OCI-LY7 (cell line): ENCODE measurements around the gene NOTCH2. TPM values are rescaled to one million over a fixed set of nuclear protein-coding genes. Genes with fewer than 3 reads are reported as not detected.

ENCODE experiments used
- BruUV-seq: library from RNA; stranded (reverse); fragments of 400-500 nt; replicated peaks from 2 replicates; lab custom pipeline; 2021; lab: Mats Ljungman, UMichigan
- CTCF ChIA-PET: fragments of 300-600 bp; sonication (Branson Sonifier 250); formaldehyde crosslinking; loops from one replicate; lab custom pipeline; 2022; ENCODE audit warnings: antibody characterized with exemption; ENCODE audit not compliant: unreplicated experiment; lab: Charles Lee
- POLR2A ChIA-PET: fragments of 300-600 bp; sonication (Branson Sonifier 250); formaldehyde crosslinking; loops from one replicate; lab custom pipeline; 2022; ENCODE audit warnings: antibody characterized with exemption; lab: Charles Lee
- DNase-seq: peaks from one replicate; pipeline ENCODE4 v3.0.0-alpha.2; 2015; ENCODE audit warnings: low spot score
- H2AFZ ChIP-seq: fragments of 200-600 bp; sonication (generic), shearing (Covaris generic); 2 replicates; pipeline ENCODE4 v1.6.1; 2014; ENCODE audit warnings: mild to moderate bottlenecking, antibody characterized with exemption, low read length, moderate library complexity
- H3K27ac ChIP-seq: fragments of 200-600 bp; sonication (generic); 2 replicates; pipeline ENCODE4 v1.5.1; 2014; ENCODE audit warnings: mixed run types, low read depth, mild to moderate bottlenecking, moderate library complexity, low read length, inconsistent platforms; ENCODE audit not compliant: poor library complexity, severe bottlenecking
- H3K36me3 ChIP-seq: fragments of 200-600 bp; sonication (generic); 2 replicates; pipeline ENCODE4 v1.6.1; 2014; ENCODE audit warnings: mild to moderate bottlenecking, antibody characterized with exemption, low read length, moderate library complexity, mixed read lengths; ENCODE audit not compliant: insufficient read depth
- H3K4me1 ChIP-seq: fragments of 200-600 bp; sonication (generic); 2 replicates; pipeline ENCODE4 v1.5.1; 2014; ENCODE audit warnings: mild to moderate bottlenecking, low read length; ENCODE audit not compliant: insufficient read depth, poor library complexity, severe bottlenecking
- H3K4me2 ChIP-seq: fragments of 200-600 bp; sonication (generic); 2 replicates; pipeline ENCODE4 v1.6.1; 2014; ENCODE audit warnings: mild to moderate bottlenecking, low read length
- H3K4me3 ChIP-seq: fragments of 200-600 bp; sonication (generic); 2 replicates; pipeline ENCODE4 v1.5.1; 2014; ENCODE audit warnings: mild to moderate bottlenecking, low read depth, low read length; ENCODE audit not compliant: poor library complexity, severe bottlenecking
- H3K79me2 ChIP-seq: fragments of 200-600 bp; sonication (generic); 2 replicates; pipeline ENCODE4 v1.6.1; 2016; ENCODE audit warnings: low read depth, mild to moderate bottlenecking, low read length, moderate library complexity, mixed read lengths; ENCODE audit not compliant: insufficient read depth
- H3K9me2 ChIP-seq: fragments of 200-600 bp; sonication (generic); 2 replicates; pipeline ENCODE4 v1.6.1; 2016; ENCODE audit warnings: mild to moderate bottlenecking, low read length, mixed read lengths; ENCODE audit not compliant: insufficient read depth
- H3K9me3 ChIP-seq: fragments of 200-600 bp; sonication (generic); 2 replicates; pipeline ENCODE4 v1.6.1; 2014; ENCODE audit warnings: mild to moderate bottlenecking, mixed run types, low read length, mixed read lengths
- H4K20me1 ChIP-seq: fragments of 200-600 bp; sonication (generic); 2 replicates; pipeline ENCODE4 v1.6.1; 2014; ENCODE audit warnings: mild to moderate bottlenecking, antibody characterized with exemption, low read length, moderate library complexity, mixed read lengths; ENCODE audit not compliant: insufficient read depth
- EZH2phosphoT487 ChIP-seq: fragments of 200-600 bp; sonication (generic); IDR thresholded peaks from 2 replicates; pipeline ENCODE4 v1.6.1; 2018; ENCODE audit warnings: low read depth, borderline replicate concordance, mild to moderate bottlenecking, mixed run types, antibody characterized with exemption, low read length, moderate library complexity, mixed read lengths
- intact Hi-C: fragments of 100-400 bp; cut with micrococcal nuclease; formaldehyde crosslinking; loops from one replicate; pipeline ENCODE4 v1.10.0; 2022; ENCODE audit not compliant: unreplicated experiment
- total RNA-seq, 2 experiments: library from RNA; depleted of rRNA in 1 of 2; stranded (reverse); fragments of >200 nt in 1 of 2; shearing (Covaris generic) in 1 of 2; gene quantifications; 2 replicates each; pipeline ENCODE4 v1.2.3, GENCODE V29; 2014 to 2022
- TF ChIP-seq, protein P1 (sequence below): fragments of 200-600 bp; sonication (generic); conservative IDR thresholded peaks from 2 replicates; pipeline ENCODE4 v1.5.1; 2014; ENCODE audit warnings: mild to moderate bottlenecking, antibody characterized with exemption, low read length, moderate library complexity, mixed read lengths

Gene NOTCH2
- total RNA-seq, 2 experiments from 2014 or later: 31.0 to 50.6 TPM

DNA sequence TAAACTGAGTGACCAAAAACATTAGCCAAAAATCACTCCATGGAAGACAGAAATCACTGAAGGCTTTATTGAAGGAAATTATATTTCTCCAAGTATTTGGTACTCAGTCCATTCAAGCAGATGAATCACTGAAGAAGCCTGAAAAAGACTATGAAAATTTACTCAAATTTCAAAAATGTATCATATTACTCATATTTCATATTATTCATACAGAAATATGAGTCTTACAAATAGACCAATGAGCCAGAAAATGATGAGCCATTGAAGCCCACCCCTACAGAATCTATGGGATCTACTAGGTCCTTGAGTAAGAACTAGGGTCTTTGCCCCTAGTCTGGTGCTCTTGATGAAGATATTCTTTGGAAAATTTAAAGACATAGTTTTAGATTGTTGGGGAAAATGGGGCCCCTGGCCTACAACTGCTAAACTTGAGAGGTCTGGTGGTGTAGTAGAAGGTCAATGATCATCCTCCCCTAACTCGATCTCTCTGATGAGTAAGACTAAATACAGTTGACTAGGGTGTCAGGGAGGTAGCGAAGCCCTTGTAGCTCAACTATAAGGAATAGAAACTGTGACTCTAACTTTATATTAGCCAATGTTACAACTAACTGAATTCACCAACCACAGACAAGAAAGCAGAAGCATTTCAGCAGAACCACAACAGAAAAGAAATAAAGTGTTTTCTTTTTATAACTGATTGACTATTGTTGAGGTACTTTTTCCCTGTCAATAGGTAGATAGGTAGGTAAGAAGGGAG, 81.0 kb downstream of the NOTCH2 start:
- Histone ChIP-seq H2AFZ (no peak overlapping the region), H3K4me2 (no peak overlapping the region), H3K4me3 (no peak overlapping the region), H3K9me2 (no peaks in the 10 kb centered on the region), H3K27ac (no peak overlapping the region), H3K9me3 (no peaks in the 10 kb centered on the region), H4K20me1 (no peaks in the 10 kb centered on the region), H3K36me3 (peaks cover 11% of the 10 kb centered on the region; the same call in 1 of the 2 replicates), H3K79me2 (no peaks in the 10 kb centered on the region), H3K4me1 (no peaks in the 10 kb centered on the region)
- TF ChIP-seq EZH2phosphoT487: no peak
- TF ChIP-seq, protein P1, sequence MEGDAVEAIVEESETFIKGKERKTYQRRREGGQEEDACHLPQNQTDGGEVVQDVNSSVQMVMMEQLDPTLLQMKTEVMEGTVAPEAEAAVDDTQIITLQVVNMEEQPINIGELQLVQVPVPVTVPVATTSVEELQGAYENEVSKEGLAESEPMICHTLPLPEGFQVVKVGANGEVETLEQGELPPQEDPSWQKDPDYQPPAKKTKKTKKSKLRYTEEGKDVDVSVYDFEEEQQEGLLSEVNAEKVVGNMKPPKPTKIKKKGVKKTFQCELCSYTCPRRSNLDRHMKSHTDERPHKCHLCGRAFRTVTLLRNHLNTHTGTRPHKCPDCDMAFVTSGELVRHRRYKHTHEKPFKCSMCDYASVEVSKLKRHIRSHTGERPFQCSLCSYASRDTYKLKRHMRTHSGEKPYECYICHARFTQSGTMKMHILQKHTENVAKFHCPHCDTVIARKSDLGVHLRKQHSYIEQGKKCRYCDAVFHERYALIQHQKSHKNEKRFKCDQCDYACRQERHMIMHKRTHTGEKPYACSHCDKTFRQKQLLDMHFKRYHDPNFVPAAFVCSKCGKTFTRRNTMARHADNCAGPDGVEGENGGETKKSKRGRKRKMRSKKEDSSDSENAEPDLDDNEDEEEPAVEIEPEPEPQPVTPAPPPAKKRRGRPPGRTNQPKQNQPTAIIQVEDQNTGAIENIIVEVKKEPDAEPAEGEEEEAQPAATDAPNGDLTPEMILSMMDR: no peak
- ChIA-PET CTCF (no interaction called here), POLR2A (no interaction called here)
- BruUV-seq: no TSS peak
- intact Hi-C loops: no loop called here
- DNase-seq: no peak

DNA sequence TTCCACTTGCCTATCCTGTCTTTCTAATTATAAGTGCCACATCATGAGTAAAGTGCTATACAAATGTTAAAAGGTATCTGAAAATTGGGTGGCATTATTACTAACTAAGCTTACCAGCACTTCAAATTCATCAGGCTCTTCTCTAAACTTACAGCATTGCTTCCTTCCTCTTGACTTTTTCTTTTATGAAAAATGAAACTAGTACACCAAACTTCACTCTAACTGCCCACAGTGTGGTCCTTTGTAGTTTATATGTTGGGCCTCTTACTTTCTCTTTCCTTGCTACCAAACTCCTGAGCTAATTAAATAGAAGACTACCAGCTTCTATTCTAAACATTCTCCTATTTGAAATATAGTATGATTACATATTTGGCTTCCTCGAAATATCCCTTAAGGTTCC, 81.8 kb downstream of the NOTCH2 start:
- Histone ChIP-seq H3K9me3 (no peaks in the 10 kb centered on the region), H3K79me2 (no peaks in the 10 kb centered on the region), H4K20me1 (no peaks in the 10 kb centered on the region), H3K4me1 (no peaks in the 10 kb centered on the region), H3K27ac (no peak overlapping the region), H3K4me3 (no peak overlapping the region), H2AFZ (no peak overlapping the region), H3K9me2 (no peaks in the 10 kb centered on the region), H3K36me3 (peaks cover 16% of the 10 kb centered on the region), H3K4me2 (no peak overlapping the region)
- intact Hi-C loops: no loop called here
- DNase-seq: no peak
- TF ChIP-seq, protein P1: no peak
- no peak for TF ChIP-seq EZH2phosphoT487
- ChIA-PET POLR2A (interaction anchor here (0.8 to 1.4 kb wide), 2 partner anchors 13 to 25 kb away, joined by 3 to 5 read pairs; no protein-coding TSS in a partner anchor), CTCF (no interaction called here)
- BruUV-seq: no TSS peak

DNA sequence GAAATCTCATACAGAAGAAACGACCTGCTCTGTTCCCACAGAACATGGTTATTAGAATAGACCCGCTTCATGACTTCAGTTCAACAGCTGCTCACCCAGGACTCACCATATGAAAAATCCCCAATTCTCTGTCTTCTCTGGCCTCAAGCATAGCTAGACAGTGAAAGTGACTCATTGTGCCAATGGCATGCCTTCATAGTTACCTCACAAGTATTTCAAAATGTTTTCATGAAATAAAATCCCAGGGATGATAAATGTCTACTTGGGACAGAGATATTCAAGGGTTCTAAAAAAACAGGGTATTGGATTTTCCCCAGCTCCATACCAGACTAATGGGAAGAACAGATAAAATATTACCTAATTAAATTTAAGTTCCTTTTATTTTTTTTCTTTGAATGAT, 82.3 kb downstream of the NOTCH2 start:
- Histone ChIP-seq H3K79me2 (no peaks in the 10 kb centered on the region), H3K9me2 (no peaks in the 10 kb centered on the region), H4K20me1 (no peaks in the 10 kb centered on the region), H3K4me3 (no peak overlapping the region), H3K9me3 (no peaks in the 10 kb centered on the region), H3K36me3 (peaks cover 16% of the 10 kb centered on the region), H3K4me2 (no peak overlapping the region), H3K27ac (no peak overlapping the region), H3K4me1 (no peaks in the 10 kb centered on the region), H2AFZ (no peak overlapping the region)
- BruUV-seq: no TSS peak
- DNase-seq: no peak
- ChIA-PET POLR2A (interaction anchor here (0.8 to 1.4 kb wide), 2 partner anchors 12 to 24 kb away, joined by 3 to 5 read pairs; no protein-coding TSS in a partner anchor), CTCF (no interaction called here)
- TF ChIP-seq, protein P1: no peak
- TF ChIP-seq EZH2phosphoT487: no peak
- intact Hi-C loops: no loop called here
